GM06990 (cell line): ENCODE measurements around the gene VRK2.
"Not testable (repeated sequence)": the region's sequence is repeated elsewhere in the genome, so short reads cannot be mapped to it uniquely, and the experiment has no call there.

Experiments used
- DNase-seq: peaks from one replicate; pipeline ENCODE4 v3.0.0-alpha.2; 2011; ENCODE audit not compliant: insufficient read length; ENCODE audit errors: extremely low read depth
- H3K27me3 ChIP-seq: replicated peaks from 2 replicates; pipeline ENCODE4 v1.6.0; 2011; ENCODE audit warnings: low read length; ENCODE audit not compliant: control insufficient read depth, insufficient read depth
- H3K36me3 ChIP-seq: 2 replicates; pipeline ENCODE4 v1.5.1; 2011; ENCODE audit warnings: low read length; ENCODE audit not compliant: control insufficient read depth, insufficient read depth
- H3K4me3 ChIP-seq: replicated peaks from 2 replicates; pipeline ENCODE4 v1.5.1; 2011; ENCODE audit warnings: low read depth, mild to moderate bottlenecking, control low read depth, low read length
- TF ChIP-seq, protein P1 (sequence below): IDR thresholded peaks from 2 replicates; pipeline ENCODE4 v1.5.1; 2011; ENCODE audit warnings: low read length, control low read depth, mild to moderate bottlenecking, inconsistent platforms; ENCODE audit not compliant: insufficient read depth, poor library complexity, severe bottlenecking

Gene VRK2

GRCh38 chr2:58180635-58181034 is 134.0 kb downstream of the VRK2 start:
- H3K36me3 ChIP-seq = no peaks in the 10 kb centered on the region
- TF ChIP-seq, protein P1, sequence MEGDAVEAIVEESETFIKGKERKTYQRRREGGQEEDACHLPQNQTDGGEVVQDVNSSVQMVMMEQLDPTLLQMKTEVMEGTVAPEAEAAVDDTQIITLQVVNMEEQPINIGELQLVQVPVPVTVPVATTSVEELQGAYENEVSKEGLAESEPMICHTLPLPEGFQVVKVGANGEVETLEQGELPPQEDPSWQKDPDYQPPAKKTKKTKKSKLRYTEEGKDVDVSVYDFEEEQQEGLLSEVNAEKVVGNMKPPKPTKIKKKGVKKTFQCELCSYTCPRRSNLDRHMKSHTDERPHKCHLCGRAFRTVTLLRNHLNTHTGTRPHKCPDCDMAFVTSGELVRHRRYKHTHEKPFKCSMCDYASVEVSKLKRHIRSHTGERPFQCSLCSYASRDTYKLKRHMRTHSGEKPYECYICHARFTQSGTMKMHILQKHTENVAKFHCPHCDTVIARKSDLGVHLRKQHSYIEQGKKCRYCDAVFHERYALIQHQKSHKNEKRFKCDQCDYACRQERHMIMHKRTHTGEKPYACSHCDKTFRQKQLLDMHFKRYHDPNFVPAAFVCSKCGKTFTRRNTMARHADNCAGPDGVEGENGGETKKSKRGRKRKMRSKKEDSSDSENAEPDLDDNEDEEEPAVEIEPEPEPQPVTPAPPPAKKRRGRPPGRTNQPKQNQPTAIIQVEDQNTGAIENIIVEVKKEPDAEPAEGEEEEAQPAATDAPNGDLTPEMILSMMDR = no peak
- H3K4me3 ChIP-seq = no peak overlapping the region
- DNase-seq = no peak
- H3K27me3 ChIP-seq = no peaks in the 10 kb centered on the region

DNA sequence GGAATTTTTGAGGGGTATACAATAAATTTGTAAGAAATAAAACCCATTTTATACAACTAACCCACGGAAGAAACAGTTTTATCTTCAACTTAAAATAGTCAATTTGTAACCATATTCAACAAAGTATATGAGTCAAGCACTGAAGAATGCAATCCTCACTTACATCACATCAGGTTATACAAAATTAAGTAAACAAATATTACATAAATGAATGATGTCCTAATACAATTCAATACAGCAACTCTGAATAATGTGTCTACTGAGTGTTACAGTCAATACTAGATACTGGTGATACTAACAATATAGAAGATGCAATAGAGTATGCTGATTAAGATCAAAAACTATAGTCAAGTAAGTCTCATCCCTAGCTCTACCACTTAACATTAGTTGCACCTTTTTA is 135.9 kb downstream of the VRK2 start:
- DNase-seq = no peak
- TF ChIP-seq, protein P1 = no peak
- no peak overlapping the region for H3K4me3 ChIP-seq
- H3K27me3 ChIP-seq = no peaks in the 10 kb centered on the region
- H3K36me3 ChIP-seq = no peaks in the 10 kb centered on the region

- Histone ChIP-seq H3K27me3 (no peaks in the 10 kb centered on the region), H3K4me3 (no peak overlapping the region), H3K36me3 (no peaks in the 10 kb centered on the region; the same call in 1 of the 2 replicates)
- TF ChIP-seq, protein P1 = no peak
- DNase-seq = no peak
Observed at GRCh38 chr2:58186501-58186900, 139.9 kb downstream of the VRK2 start.

- H3K36me3 ChIP-seq, H3K4me3 ChIP-seq, DNase-seq, H3K27me3 ChIP-seq: not testable (repeated sequence)
Observed at GRCh38 chr2:58187022-58187421, 140.4 kb downstream of the VRK2 start.

GRCh38 chr2:58194458-58194857 is 147.9 kb downstream of the VRK2 start:
- Histone ChIP-seq H3K27me3 (no peaks in the 10 kb centered on the region), H3K36me3 (no peaks in the 10 kb centered on the region), H3K4me3 (no peak overlapping the region)
- TF ChIP-seq, protein P1 = no peak
- DNase-seq = no peak

DNA sequence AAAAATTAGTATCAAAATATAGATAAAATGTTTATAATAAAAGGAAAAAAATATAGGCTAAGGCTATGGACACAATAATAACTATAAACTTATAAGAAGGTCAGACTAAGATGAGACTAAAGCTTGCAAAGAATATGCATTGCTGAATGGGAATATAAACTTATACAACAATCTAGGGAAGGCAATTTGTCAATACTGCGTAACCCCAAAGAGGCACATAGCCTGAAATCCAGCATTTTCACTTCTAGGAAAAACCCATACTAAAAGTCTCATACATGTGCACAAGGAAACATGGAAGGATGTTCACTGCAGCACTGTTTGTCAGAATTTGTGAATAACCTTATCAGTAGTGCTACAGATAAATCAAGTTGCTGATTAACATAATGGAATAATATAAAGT is 149.1 kb downstream of the VRK2 start:
- H3K27me3 ChIP-seq = no peaks in the 10 kb centered on the region
- no peaks in the 10 kb centered on the region for H3K36me3 ChIP-seq
- H3K4me3 ChIP-seq = no peak overlapping the region
- DNase-seq = no peak
- TF ChIP-seq, protein P1 = no peak
